ENCODE data around the gene SLX9. TPM values are rescaled to one million over a fixed set of nuclear protein-coding genes. Genes with fewer than 3 reads are reported as not detected.

SLX9 gene
- total RNA-seq, 1 experiment from 2014 or later, result 58.7 TPM

GRCh38 chr21:44966135-44967081, 26.6 kb downstream of the SLX9 start:
- H3K27me3 Mint-ChIP-seq (ENCODE audit: insufficient read depth, unreplicated experiment), result no peaks in the 10 kb centered on the region
- ChIA-PET CTCF (interaction anchor here (0.6 to 1.2 kb wide), 6 partner anchors 15 to 239 kb away, joined by 3 to 6 read pairs (median 3); no protein-coding TSS in a partner anchor), POLR2A (interaction anchor here (0.6 kb wide), 1 partner anchor 19 kb away, joined by 4 read pairs; no protein-coding TSS in a partner anchor)
- no peak overlapping the region for H3K4me3 Mint-ChIP-seq (ENCODE audit: unreplicated experiment)
- peaks cover 12% of the 10 kb centered on the region for H3K4me1 Mint-ChIP-seq (ENCODE audit: insufficient read depth, unreplicated experiment)
- H3K9me3 Mint-ChIP-seq (ENCODE audit: unreplicated experiment), result no peaks in the 10 kb centered on the region
- intact Hi-C loops (cut with micrococcal nuclease), result no loop called here
- H3K27ac Mint-ChIP-seq (ENCODE audit: low read depth, unreplicated experiment), result peak overlapping the region; percentile 77
- TF ChIP-seq CTCF (IDR thresholded peaks at IDR 0.05; ENCODE audit: unreplicated experiment), result no peak
- peaks cover 24% of the 10 kb centered on the region for H3K36me3 Mint-ChIP-seq (ENCODE audit: insufficient read depth, unreplicated experiment)
- DNase-seq (ENCODE audit: unreplicated experiment), result no peak
- no TSS peak for BruUV-seq (replicated peaks)

- intact Hi-C loops (cut with micrococcal nuclease), result no loop called here
- Mint-ChIP-seq H3K36me3 (ENCODE audit: insufficient read depth, unreplicated experiment) (peaks cover 16% of the 10 kb centered on the region), H3K9me3 (ENCODE audit: unreplicated experiment) (no peaks in the 10 kb centered on the region), H3K27me3 (ENCODE audit: insufficient read depth, unreplicated experiment) (no peaks in the 10 kb centered on the region), H3K27ac (ENCODE audit: low read depth, unreplicated experiment) (peak overlapping the region; percentile 77), H3K4me1 (ENCODE audit: insufficient read depth, unreplicated experiment) (peaks cover 6% of the 10 kb centered on the region), H3K4me3 (ENCODE audit: unreplicated experiment) (no peak overlapping the region)
- DNase-seq (ENCODE audit: unreplicated experiment), result peak; percentile 30
- CTCF ChIA-PET, result interaction anchor here (0.6 to 1.1 kb wide), 4 partner anchors 17 to 238 kb away, joined by 3 to 6 read pairs (median 4); no protein-coding TSS in a partner anchor
- no TSS peak for BruUV-seq (replicated peaks)
- no peak for TF ChIP-seq CTCF (IDR thresholded peaks at IDR 0.05; ENCODE audit: unreplicated experiment)
- POLR2A ChIA-PET, result interaction anchor here (0.6 to 0.7 kb wide), 2 partner anchors 20 to 27 kb away, joined by 3 to 4 read pairs; partner anchors contain the start of gene SLX9
Observed at GRCh38 chr21:44967082-44968047, 27.5 kb downstream of the SLX9 start.

- peaks cover 2% of the 10 kb centered on the region for H3K36me3 Mint-ChIP-seq (ENCODE audit: insufficient read depth, unreplicated experiment)
- no peak overlapping the region for H3K27ac Mint-ChIP-seq (ENCODE audit: low read depth, unreplicated experiment)
- no peak overlapping the region for H3K4me3 Mint-ChIP-seq (ENCODE audit: unreplicated experiment)
- no peak for TF ChIP-seq CTCF (IDR thresholded peaks at IDR 0.05; ENCODE audit: unreplicated experiment)
- POLR2A ChIA-PET, result no interaction called here
- no TSS peak for BruUV-seq (replicated peaks)
- H3K4me1 Mint-ChIP-seq (ENCODE audit: insufficient read depth, unreplicated experiment), result no peaks in the 10 kb centered on the region
- DNase-seq (ENCODE audit: unreplicated experiment), result no peak
- H3K9me3 Mint-ChIP-seq (ENCODE audit: unreplicated experiment), result no peaks in the 10 kb centered on the region
- no peaks in the 10 kb centered on the region for H3K27me3 Mint-ChIP-seq (ENCODE audit: insufficient read depth, unreplicated experiment)
- CTCF ChIA-PET, result interaction anchor here (0.9 to 1.8 kb wide), 3 partner anchors 14 to 171 kb away, joined by 3 to 7 read pairs (median 5); no protein-coding TSS in a partner anchor
- intact Hi-C loops (cut with micrococcal nuclease), result no loop called here
Observed at GRCh38 chr21:44969066-44969670, 29.3 kb downstream of the SLX9 start.

Measured in MCF 10A (cell line).